HCT116 (cell line): ENCODE results near the gene YIPF1. TPM values are rescaled to one million over a fixed set of nuclear protein-coding genes. Genes with fewer than 3 reads are reported as not detected.

ENCODE experiments used
- ATAC-seq: fragments of 200-7000 bp; cut with Tn5 transposase; 2 replicates; pipeline ENCODE4 v1.9.1; 2020; ENCODE audit warnings: mild to moderate bottlenecking, moderate library complexity
- BruUV-seq: library from RNA; stranded (reverse); fragments of 400-500 nt; replicated peaks from 2 replicates; lab custom pipeline; 2021; lab: Mats Ljungman, UMichigan
- CTCF ChIA-PET: fragments of 300-600 bp; sonication (Branson Sonifier 250); formaldehyde crosslinking; loops from one replicate; lab custom pipeline; 2021; ENCODE audit warnings: antibody characterized with exemption; lab: Charles Lee
- POLR2A ChIA-PET: fragments of 300-600, 350-600 bp; sonication (Branson Sonifier 250); formaldehyde crosslinking; loops from one replicate; lab custom pipeline; 2021; ENCODE audit warnings: antibody characterized with exemption; lab: Charles Lee
- RAD21 ChIA-PET, 2 experiments: fragments of 300-600 bp; sonication (Branson Sonifier 250); formaldehyde crosslinking; loops; one replicate each; lab custom pipeline; 2023; ENCODE audit warnings: low total read pairs in 2 of 2; ENCODE audit not compliant: uncharacterized antibody in 2 of 2, unreplicated experiment in 2 of 2, low non-redundant PET in 1 of 2; lab: Charles Lee
- DNase-seq: peaks from one replicate; pipeline ENCODE4 v3.0.0-alpha.2; 2010; ENCODE audit warnings: low read depth, low spot score
- H2AFZ ChIP-seq: fragments of 200-600 bp; shearing (Covaris generic), sonication (generic); 2 replicates; pipeline ENCODE4 v1.6.1; 2017; ENCODE audit warnings: low read depth, mixed run types, mixed read lengths, antibody characterized with exemption, low read length; ENCODE audit not compliant: poor library complexity, severe bottlenecking
- H3K27ac ChIP-seq: 2 replicates; pipeline ENCODE4 v1.5.1; 2012; ENCODE audit warnings: low read depth, low read length
- H3K27me3 ChIP-seq: fragments of 200-600 bp; sonication (generic); 2 replicates; pipeline ENCODE4 v1.6.1; 2016; ENCODE audit warnings: mixed run types, low read length, mixed read lengths; ENCODE audit not compliant: insufficient read depth
- H3K36me3 ChIP-seq, 2 experiments: fragments of 200-500 bp in 1 of 2; fragments of 200-600 bp in 1 of 2; sonication (Bioruptor generic) in 1 of 2; sonication (generic) in 1 of 2; 2 replicates each; pipeline versions ENCODE4 v1.5.1 to v1.6.1; 2014 to 2016; ENCODE audit warnings: low read length in 2 of 2, inconsistent platforms in 1 of 2, mixed read lengths in 1 of 2, mixed run types in 1 of 2; ENCODE audit not compliant: insufficient read depth in 2 of 2, control insufficient read depth in 1 of 2
- H3K4me1 ChIP-seq, 2 experiments: fragments of 200-600 bp in 1 of 2; sonication (generic) in 1 of 2; 2 replicates each; pipeline versions ENCODE4 v1.5.1 to v1.6.1; 2012 to 2017; ENCODE audit warnings: low read length in 2 of 2, inconsistent platforms in 1 of 2, mild to moderate bottlenecking in 1 of 2, mixed read lengths in 1 of 2, mixed run types in 1 of 2, moderate library complexity in 1 of 2; ENCODE audit not compliant: insufficient read depth in 2 of 2, control insufficient read depth in 1 of 2
- H3K4me2 ChIP-seq: fragments of 200-600 bp; sonication (generic); 2 replicates; pipeline ENCODE4 v1.6.1; 2017; ENCODE audit warnings: mixed run types, low read length, mixed read lengths
- H3K4me3 ChIP-seq, 2 experiments: fragments of 200-600 bp in 1 of 2; sonication (generic) in 1 of 2; replicated peaks in 1 of 2; 2 replicates each; pipeline ENCODE4 v1.5.1; 2011 to 2016; ENCODE audit warnings: low read length in 2 of 2, control low read depth in 1 of 2, low read depth in 1 of 2, mild to moderate bottlenecking in 1 of 2, mixed read lengths in 1 of 2, mixed run types in 1 of 2
- H3K79me2 ChIP-seq: fragments of 200-600 bp; sonication (generic); 2 replicates; pipeline ENCODE4 v1.6.1; 2017; ENCODE audit warnings: mild to moderate bottlenecking, mixed run types, low read length, moderate library complexity, mixed read lengths; ENCODE audit not compliant: insufficient read depth
- H3K9ac ChIP-seq: fragments of 200-600 bp; sonication (generic); 2 replicates; pipeline ENCODE4 v1.6.1; 2016; ENCODE audit warnings: low read length, mixed read lengths
- H3K9me2 ChIP-seq: fragments of 200-600 bp; sonication (generic), shearing (Covaris generic); 2 replicates; pipeline ENCODE4 v1.6.1; 2017; ENCODE audit warnings: mixed run types, mild to moderate bottlenecking, moderate library complexity; ENCODE audit not compliant: insufficient read depth
- H3K9me3 ChIP-seq, 2 experiments: fragments of 200-500 bp in 1 of 2; fragments of 200-600 bp in 1 of 2; sonication (Bioruptor generic) in 1 of 2; sonication (generic) in 1 of 2; 2 replicates each; pipeline ENCODE4 v1.6.1; 2014 to 2017; ENCODE audit warnings: low read length in 2 of 2, mixed read lengths in 2 of 2, inconsistent platforms in 1 of 2, low read depth in 1 of 2, mild to moderate bottlenecking in 1 of 2, mixed run types in 1 of 2, moderate library complexity in 1 of 2; ENCODE audit not compliant: control insufficient read depth in 1 of 2, insufficient read depth in 1 of 2
- H4K20me1 ChIP-seq: fragments of 200-600 bp; sonication (generic), shearing (Covaris generic); 2 replicates; pipeline ENCODE4 v1.6.1; 2017; ENCODE audit warnings: mixed run types, mild to moderate bottlenecking, moderate library complexity; ENCODE audit not compliant: insufficient read depth
- ATF3 ChIP-seq: IDR thresholded peaks from 2 replicates; pipeline ENCODE4 v1.6.1; 2012
- CBX3 ChIP-seq: IDR thresholded peaks from 2 replicates; pipeline ENCODE4 v1.6.1; 2012; ENCODE audit warnings: low read depth
- CEBPB ChIP-seq: IDR thresholded peaks from 2 replicates; pipeline ENCODE4 v1.6.1; 2012; ENCODE audit warnings: low read depth
- EGR1 ChIP-seq: IDR thresholded peaks from 2 replicates; pipeline ENCODE4 v1.6.1; 2012; ENCODE audit warnings: low read depth
- EZH2phosphoT487 ChIP-seq: fragments of 200-600 bp; IDR thresholded peaks from 2 replicates; pipeline ENCODE4 v1.6.1; 2018; ENCODE audit warnings: antibody characterized with exemption, borderline replicate concordance
- FOSL1 ChIP-seq: IDR thresholded peaks from 2 replicates; pipeline ENCODE4 v1.6.1; 2012; ENCODE audit warnings: low read depth
- POLR2A ChIP-seq: IDR thresholded peaks from 2 replicates; pipeline ENCODE4 v1.7.0; 2011; ENCODE audit warnings: borderline replicate concordance; ENCODE audit not compliant: insufficient read depth, insufficient read length; ENCODE audit errors: extremely low read depth
- POLR2AphosphoS5 ChIP-seq: IDR thresholded peaks from 2 replicates; pipeline ENCODE4 v1.6.1; 2011; ENCODE audit warnings: mild to moderate bottlenecking, low read depth, low read length, moderate library complexity
- REST ChIP-seq: IDR thresholded peaks from 2 replicates; pipeline ENCODE4 v1.6.1; 2012; ENCODE audit warnings: low read depth
- SIN3A ChIP-seq: IDR thresholded peaks from 2 replicates; pipeline ENCODE4 v1.6.1; 2012; ENCODE audit warnings: low read depth
- SP1 ChIP-seq: IDR thresholded peaks from 2 replicates; pipeline ENCODE4 v1.6.1; 2012; ENCODE audit warnings: low read depth
- TCF7L2 ChIP-seq: IDR thresholded peaks from 2 replicates; pipeline ENCODE4 v1.7.0; 2011; ENCODE audit warnings: borderline replicate concordance, inconsistent platforms; ENCODE audit not compliant: insufficient read depth, insufficient read length; ENCODE audit errors: extremely low read depth
- ZFX ChIP-seq: fragments of 450-650 bp; IDR thresholded peaks from 2 replicates; pipeline ENCODE4 v1.6.1; 2017
- intact Hi-C: fragments of 100-400 bp; cut with micrococcal nuclease; formaldehyde crosslinking; loops from 2 replicates; pipeline ENCODE4 v1.10.0; 2022
- total RNA-seq: library from RNA; stranded (reverse); gene quantifications from one replicate; pipeline ENCODE4 v1.2.1, GENCODE V29; 2021; ENCODE audit not compliant: unreplicated experiment
- TF ChIP-seq, protein P1 (sequence below): IDR thresholded peaks from 2 replicates; pipeline ENCODE4 v1.6.1; 2012

YIPF1 gene
- total RNA-seq, 1 experiment from 2014 or later: 16.4 TPM

- Histone ChIP-seq H3K4me1 (peaks cover 0 to 8% of the 10 kb centered on the region in 2 experiments; a peak in 3 of 4 replicates), H3K27me3 (no peaks in the 10 kb centered on the region), H3K9ac (peak overlapping the region; percentile 99), H3K9me2 (no peaks in the 10 kb centered on the region), H3K4me3 (peak overlapping the region; percentile 99 to 100), H3K9me3 (no peaks in the 10 kb centered on the region), H3K36me3 (peaks cover 0 to 9% of the 10 kb centered on the region in 2 experiments; a peak in 2 of 4 replicates), H4K20me1 (peaks cover 5% of the 10 kb centered on the region; the same call in 1 of the 2 replicates), H2AFZ (no peak overlapping the region), H3K79me2 (peaks cover 55% of the 10 kb centered on the region), H3K27ac (peak overlapping the region; percentile 97), H3K4me2 (peak overlapping the region; percentile 73)
- TF ChIP-seq, protein P1, sequence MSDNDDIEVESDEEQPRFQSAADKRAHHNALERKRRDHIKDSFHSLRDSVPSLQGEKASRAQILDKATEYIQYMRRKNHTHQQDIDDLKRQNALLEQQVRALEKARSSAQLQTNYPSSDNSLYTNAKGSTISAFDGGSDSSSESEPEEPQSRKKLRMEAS: no peak
- TF ChIP-seq FOSL1: no peak
- TF ChIP-seq EGR1: no peak
- TF ChIP-seq CBX3: no peak
- TF ChIP-seq POLR2A: no peak
- TF ChIP-seq ATF3: no peak
- no peak for TF ChIP-seq TCF7L2
- no peak for TF ChIP-seq SP1
- TF ChIP-seq SIN3A: no peak
- no peak for TF ChIP-seq POLR2AphosphoS5
- TF ChIP-seq ZFX: no peak
- TF ChIP-seq EZH2phosphoT487: no peak
- no peak for TF ChIP-seq CEBPB
- no peak for TF ChIP-seq REST
- CTCF ChIA-PET: interaction anchor here (1.4 kb wide), 1 partner anchor 11 kb away, joined by 4 read pairs; no protein-coding TSS in a partner anchor
- RAD21 ChIA-PET: no interaction called here
- ATAC-seq (peak; percentile 1; the same call in 1 of the 2 replicates), DNase-seq (no peak)
- POLR2A ChIA-PET: interaction anchor here (1.1 kb wide), 1 partner anchor 108 kb away, joined by 3 read pairs; the partner anchor contains the start of gene IFT25
- intact Hi-C loops: no loop called here
- TSS peak; percentile 82 for BruUV-seq
These were observed 52.0 kb downstream of the YIPF1 start for GRCh38 chr1:53837646-53837923.
